ENCODE results near the gene AP1G2. TPM values are rescaled to one million over a fixed set of nuclear protein-coding genes. Genes with fewer than 3 reads are reported as not detected.

The AP1G2 gene
- polyA plus RNA-seq, 2 of the 4 experiments (the other 2 are of a cell fraction), result 80.6 to 83.7 TPM

GRCh38 chr14:23532658-23533057 lies 34.9 kb downstream of the AP1G2 start:
- DNase-seq (ENCODE audit: low read depth in 1 of 2, low spot score in 1 of 2) (no peak), ATAC-seq (no peak), FAIRE-seq (no peak)
- CTCF ChIA-PET, result interaction anchor here (1.0 to 5.0 kb wide), 5 partner anchors 16 to 55 kb away, joined by 3 to 31 read pairs (median 5); no protein-coding TSS in a partner anchor
- no peaks in the 10 kb centered on the region for H3K4me1 ChIP-seq
- H3K4me2 ChIP-seq, result no peak overlapping the region
- H3K4me3 ChIP-seq, result no peak overlapping the region
- TF ChIP-seq CBX8 (IDR thresholded peaks at IDR 0.05) (no peak), RFX5 (IDR thresholded peaks at IDR 0.05) (no peak), TFCP2L1 (CRISPR knock-in tag; IDR thresholded peaks at IDR 0.05) (no peak), ZSCAN20 (CRISPR knock-in tag; IDR thresholded peaks at IDR 0.05) (no peak), ZNF302 (CRISPR knock-in tag; IDR thresholded peaks at IDR 0.05) (no peak), KDM5A (IDR thresholded peaks at IDR 0.05) (no peak), HOXA7 (CRISPR knock-in tag; IDR thresholded peaks at IDR 0.05) (no peak), CHD2 (IDR thresholded peaks at IDR 0.05; ENCODE audit: low read length, partially characterized antibody) (no peak), POLR2A (IDR thresholded peaks at IDR 0.05; ENCODE audit: low read length) (no peak), RARB (CRISPR knock-in tag; IDR thresholded peaks at IDR 0.05) (no peak), USF2 (IDR thresholded peaks at IDR 0.05) (no peak), JUN (IDR thresholded peaks at IDR 0.05) (no peak)
- no peak overlapping the region for H3K27ac ChIP-seq
- H3K9me3 ChIP-seq, result no peaks in the 10 kb centered on the region
- POLR2A ChIA-PET, result no interaction called here
- 81% methylated on average over 7 of the region's 7 CpGs for WGBS (ENCODE audit: missing lambda C conversion rate)

- ATAC-seq (no peak), FAIRE-seq (no peak), DNase-seq (ENCODE audit: low read depth in 1 of 2, low spot score in 1 of 2) (no peak)
- no peak overlapping the region for H3K27ac ChIP-seq
- no peak overlapping the region for H3K4me2 ChIP-seq
- H3K9me3 ChIP-seq, result no peaks in the 10 kb centered on the region
- TF ChIP-seq CHD4 (IDR thresholded peaks at IDR 0.05; ENCODE audit: borderline replicate concordance), result no peak
- no peak for TF ChIP-seq E2F6 (IDR thresholded peaks at IDR 0.05; ENCODE audit: borderline replicate concordance, low read depth)
- TF ChIP-seq BCL3 (IDR thresholded peaks at IDR 0.05), result no peak
- TF ChIP-seq NR3C1 (IDR thresholded peaks at IDR 0.05), result no peak
- no peak for TF ChIP-seq MAZ (IDR thresholded peaks at IDR 0.05; ENCODE audit: borderline replicate concordance, low read depth, low read length)
- POLR2A ChIA-PET, result no interaction called here
- H3K4me1 ChIP-seq, result no peaks in the 10 kb centered on the region
- 87% methylated on average over 12 of the region's 12 CpGs for WGBS (ENCODE audit: missing lambda C conversion rate)
- no peak overlapping the region for H3K4me3 ChIP-seq
- CTCF ChIA-PET, result interaction anchor here (1.2 to 5.0 kb wide), 5 partner anchors 8 to 53 kb away, joined by 3 to 34 read pairs (median 16); no protein-coding TSS in a partner anchor
Observed at GRCh38 chr14:23531391-23531790, 36.2 kb downstream of the AP1G2 start.

GRCh38 chr14:23530375-23531055 lies 37.1 kb downstream of the AP1G2 start:
- Histone ChIP-seq H3K9me3 (no peaks in the 10 kb centered on the region), H3K27ac (no peak overlapping the region), H3K4me2 (no peak overlapping the region), H3K4me1 (no peaks in the 10 kb centered on the region), H3K4me3 (no peak overlapping the region)
- CTCF ChIA-PET, result interaction anchor here (0.9 to 5.0 kb wide), 10 partner anchors 9 to 777 kb away, joined by 3 to 34 read pairs (median 3); partner anchors contain the start of gene CIDEB
- DNase-seq (ENCODE audit: low read depth in 1 of 2, low spot score in 1 of 2), result no peak
- POLR2A ChIA-PET, result no interaction called here
- WGBS (ENCODE audit: missing lambda C conversion rate), result 75% methylated on average over 10 of the region's 10 CpGs
- FAIRE-seq, result no peak
- TF ChIP-seq POLR2AphosphoS2 (conservative IDR thresholded peaks at IDR 0.05; ENCODE audit: low read length), result no peak
- no peak for TF ChIP-seq BCL3 (IDR thresholded peaks at IDR 0.05)
- no peak for TF ChIP-seq REST (IDR thresholded peaks at IDR 0.05)
- TF ChIP-seq CBX2 (IDR thresholded peaks at IDR 0.05; ENCODE audit: borderline replicate concordance, low read depth), result no peak
- no peak for TF ChIP-seq SMC3 (IDR thresholded peaks at IDR 0.05)
- no peak for TF ChIP-seq ZNF302 (CRISPR knock-in tag; IDR thresholded peaks at IDR 0.05)
- TF ChIP-seq MAX (IDR thresholded peaks at IDR 0.05), result no peak
- TF ChIP-seq JUN (IDR thresholded peaks at IDR 0.05), result no peak
- TF ChIP-seq CHD2 (IDR thresholded peaks at IDR 0.05; ENCODE audit: low read length, partially characterized antibody), result no peak
- TF ChIP-seq NFE2L2 (conservative IDR thresholded peaks at IDR 0.05; ENCODE audit: low read length), result no peak
- no peak for ATAC-seq

Measured in A549 (cell line).